Mammary epithelial cell (primary cell): ENCODE results near the gene NAB2.

Experiments
- EZH2 ChIP-seq: IDR thresholded peaks from 2 replicates; pipeline ENCODE4 v1.6.1; 2012; ENCODE audit warnings: low read length, inconsistent platforms, borderline replicate concordance
- TF ChIP-seq, protein P1 (sequence below), 2 donors: IDR thresholded peaks in 1 of 2; conservative IDR thresholded peaks in 1 of 2; 2 replicates each; pipeline ENCODE4 v1.5.1; 2011 to 2012; ENCODE audit warnings: inconsistent platforms in 2 of 2, low read length in 2 of 2, mild to moderate bottlenecking in 2 of 2, control low read depth in 1 of 2, low read depth in 1 of 2; ENCODE audit not compliant: insufficient read depth in 1 of 2; ENCODE audit errors: extremely low read depth in 1 of 2

DNA sequence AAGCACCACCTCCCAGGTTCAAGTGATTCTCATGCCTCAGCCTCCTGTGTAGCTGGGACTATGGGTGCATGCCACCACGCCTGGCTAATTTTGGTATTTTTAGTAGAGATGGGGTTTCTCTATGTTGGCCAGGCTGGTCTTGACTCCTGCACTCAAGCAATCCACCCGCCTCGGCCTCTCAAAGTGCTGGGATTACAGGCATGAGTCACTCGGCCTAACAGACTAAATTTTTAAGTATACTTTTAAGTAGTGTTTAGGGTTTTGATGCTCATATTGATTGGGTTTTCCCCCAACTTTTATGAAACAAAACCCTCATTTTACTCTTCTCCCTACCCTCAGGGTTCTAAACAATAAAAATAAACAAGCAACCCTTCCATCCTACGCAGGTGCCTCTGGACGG is 44.4 kb upstream of the NAB2 start:
- TF ChIP-seq, protein P1, sequence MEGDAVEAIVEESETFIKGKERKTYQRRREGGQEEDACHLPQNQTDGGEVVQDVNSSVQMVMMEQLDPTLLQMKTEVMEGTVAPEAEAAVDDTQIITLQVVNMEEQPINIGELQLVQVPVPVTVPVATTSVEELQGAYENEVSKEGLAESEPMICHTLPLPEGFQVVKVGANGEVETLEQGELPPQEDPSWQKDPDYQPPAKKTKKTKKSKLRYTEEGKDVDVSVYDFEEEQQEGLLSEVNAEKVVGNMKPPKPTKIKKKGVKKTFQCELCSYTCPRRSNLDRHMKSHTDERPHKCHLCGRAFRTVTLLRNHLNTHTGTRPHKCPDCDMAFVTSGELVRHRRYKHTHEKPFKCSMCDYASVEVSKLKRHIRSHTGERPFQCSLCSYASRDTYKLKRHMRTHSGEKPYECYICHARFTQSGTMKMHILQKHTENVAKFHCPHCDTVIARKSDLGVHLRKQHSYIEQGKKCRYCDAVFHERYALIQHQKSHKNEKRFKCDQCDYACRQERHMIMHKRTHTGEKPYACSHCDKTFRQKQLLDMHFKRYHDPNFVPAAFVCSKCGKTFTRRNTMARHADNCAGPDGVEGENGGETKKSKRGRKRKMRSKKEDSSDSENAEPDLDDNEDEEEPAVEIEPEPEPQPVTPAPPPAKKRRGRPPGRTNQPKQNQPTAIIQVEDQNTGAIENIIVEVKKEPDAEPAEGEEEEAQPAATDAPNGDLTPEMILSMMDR (conservative IDR thresholded peaks at IDR 0.05 in 1 of 2, IDR thresholded peaks at IDR 0.05 in 1 of 2; ENCODE audit: extremely low read depth in 1 of 2, insufficient read depth in 1 of 2, low read depth in 1 of 2, low read length in 2 of 2), result no peak
- TF ChIP-seq EZH2, result no peak
